ENCODE measurements around the gene EIF5AL1.
A peak's percentile ranks its signal among the peaks of the same experiment; 100 is the strongest.
"Not testable (repeated sequence)": the region's sequence is repeated elsewhere in the genome, so short reads cannot be mapped to it uniquely, and the experiment has no call there.

EIF5AL1 gene

DNA sequence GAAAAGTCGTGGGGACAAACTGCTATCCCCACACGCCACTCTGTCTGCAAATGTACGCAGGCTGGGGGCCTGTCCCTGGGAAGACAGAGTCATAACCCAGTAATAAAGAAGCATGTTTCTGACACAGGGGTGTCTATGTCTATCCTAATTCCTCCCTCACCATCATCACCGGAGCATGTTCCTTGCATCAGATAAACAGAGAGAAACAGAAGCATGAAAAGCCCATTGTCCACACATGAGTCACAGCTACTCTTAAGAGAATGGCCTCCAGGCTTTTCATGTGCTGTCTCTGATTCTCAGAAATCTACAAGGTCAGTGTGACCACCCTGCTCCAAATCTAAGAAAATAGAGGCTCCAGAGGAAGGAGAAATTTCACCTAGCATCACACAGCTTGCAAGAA, 4.1 kb upstream of the EIF5AL1 start:
- intact Hi-C loops (cut with DNase I), result not testable (repeated sequence)

DNA sequence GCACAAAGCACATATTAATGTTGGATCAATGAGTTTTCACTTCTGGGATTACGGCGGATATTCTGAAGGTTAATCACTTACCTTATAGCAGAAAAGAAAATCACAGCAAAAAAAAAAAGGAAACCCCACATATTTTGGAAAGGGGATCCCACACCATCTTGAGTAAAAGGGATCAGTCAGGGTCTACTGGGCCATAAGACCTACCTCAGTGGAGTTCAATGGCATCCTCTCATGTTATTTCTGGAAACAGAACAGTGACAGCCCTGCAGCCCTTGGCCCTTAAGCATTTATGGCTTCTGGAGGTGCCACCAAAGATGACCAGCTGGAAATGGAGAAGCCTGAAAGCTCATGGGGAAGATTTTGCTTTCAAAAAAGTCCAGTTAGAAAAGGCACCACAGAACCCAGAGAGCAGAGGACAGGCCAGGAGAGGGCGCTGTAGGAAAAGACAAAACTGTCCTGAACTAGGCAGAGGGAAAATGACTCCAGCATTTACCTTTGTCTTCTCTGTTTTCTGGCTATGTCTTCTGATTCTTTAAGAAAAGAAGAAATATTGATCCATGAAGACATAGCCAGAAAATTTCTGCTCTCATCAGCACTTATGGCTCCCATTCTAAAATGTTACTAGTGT, 2.9 kb upstream of the EIF5AL1 start:
- intact Hi-C loops (cut with DNase I); DNase-seq: not testable (repeated sequence)

More for the DNA sequence above, 4.1 kb upstream of the EIF5AL1 start:
- DNase-seq, result not testable (repeated sequence)

DNA sequence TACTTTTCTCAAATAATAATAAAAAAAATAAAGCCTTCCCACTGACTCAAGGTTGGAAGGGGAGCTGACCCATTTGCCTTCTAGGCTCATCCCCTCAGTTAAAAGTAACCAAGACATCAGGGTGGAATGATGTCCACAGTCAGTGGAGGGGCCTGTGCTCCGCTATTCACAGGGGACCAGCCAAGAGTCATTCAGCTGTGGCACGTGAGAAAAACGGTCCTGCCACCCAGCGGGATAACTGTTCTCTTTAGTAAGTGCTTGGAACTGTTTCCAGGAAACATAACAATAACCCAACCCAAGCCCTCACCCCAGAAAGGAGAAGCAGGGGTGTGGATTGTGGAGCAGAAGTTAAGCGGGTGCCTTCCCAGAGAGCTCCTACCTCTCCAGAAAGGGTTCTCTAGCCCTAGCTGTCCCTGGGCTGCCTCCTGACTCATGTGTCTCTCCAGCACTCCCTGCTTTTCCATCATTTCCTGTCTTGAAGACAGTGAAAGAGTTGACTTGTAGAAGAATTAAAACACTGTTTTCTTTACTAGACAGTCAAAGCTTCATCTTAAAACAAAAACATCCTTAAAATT, 2.3 kb upstream of the EIF5AL1 start:
- peak in 1 of 10 donors; percentile 24 for DNase-seq
- intact Hi-C loops (cut with DNase I), result not testable (repeated sequence)

DNA sequence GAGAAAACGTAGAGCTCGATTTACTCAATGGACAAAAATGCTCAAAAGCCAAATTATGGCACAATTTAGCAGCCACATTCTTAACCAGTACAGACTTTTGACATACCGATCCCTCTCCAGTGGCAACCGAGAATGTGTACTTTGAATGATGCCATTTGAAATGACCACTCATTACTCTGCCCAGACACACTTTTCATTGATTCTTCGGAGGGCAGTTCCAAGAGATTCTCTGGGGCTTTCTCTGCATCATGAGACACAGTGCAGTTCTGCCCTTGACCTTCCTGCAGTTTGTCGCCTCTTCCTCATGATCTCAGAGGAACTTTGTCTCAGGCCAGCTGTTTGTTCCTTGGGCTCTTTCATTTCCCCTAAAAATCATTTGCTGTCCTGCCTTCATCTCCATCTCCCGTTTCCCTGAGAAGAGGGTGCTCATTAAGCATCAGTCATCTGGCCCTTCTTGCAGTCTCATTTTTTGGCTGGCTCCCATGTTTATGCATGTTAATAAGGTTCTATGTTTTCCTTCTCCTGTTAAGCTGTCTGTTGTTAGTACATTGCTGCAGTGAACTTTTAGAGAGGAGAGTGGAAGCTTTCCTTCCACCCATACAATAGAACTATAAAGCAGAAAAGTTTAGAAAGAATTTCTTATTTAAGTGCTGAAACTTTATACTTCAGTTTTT, 4.3 kb downstream of the EIF5AL1 start:
- DNase-seq; intact Hi-C loops (cut with DNase I): not testable (repeated sequence)

DNA sequence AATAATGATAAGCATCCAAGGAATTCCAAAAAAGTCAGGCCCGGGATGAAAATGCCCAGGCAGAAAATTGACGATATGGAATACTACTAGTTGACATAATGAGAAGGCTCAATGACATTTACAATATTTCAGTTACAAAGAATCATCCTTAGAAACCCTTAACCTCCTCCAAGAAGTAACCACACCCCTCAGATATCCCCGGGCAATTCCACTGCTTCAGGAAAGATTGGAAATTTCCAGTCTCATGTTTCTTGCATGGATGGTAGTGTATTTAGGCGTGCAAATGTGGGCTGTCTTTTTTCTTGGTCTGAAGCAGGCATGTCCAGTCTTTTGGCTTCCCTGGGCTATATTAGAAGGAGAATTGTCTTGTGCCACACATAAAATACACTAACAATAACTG, 5.2 kb downstream of the EIF5AL1 start:
- intact Hi-C loops (cut with DNase I); DNase-seq: not testable (repeated sequence)

DNA sequence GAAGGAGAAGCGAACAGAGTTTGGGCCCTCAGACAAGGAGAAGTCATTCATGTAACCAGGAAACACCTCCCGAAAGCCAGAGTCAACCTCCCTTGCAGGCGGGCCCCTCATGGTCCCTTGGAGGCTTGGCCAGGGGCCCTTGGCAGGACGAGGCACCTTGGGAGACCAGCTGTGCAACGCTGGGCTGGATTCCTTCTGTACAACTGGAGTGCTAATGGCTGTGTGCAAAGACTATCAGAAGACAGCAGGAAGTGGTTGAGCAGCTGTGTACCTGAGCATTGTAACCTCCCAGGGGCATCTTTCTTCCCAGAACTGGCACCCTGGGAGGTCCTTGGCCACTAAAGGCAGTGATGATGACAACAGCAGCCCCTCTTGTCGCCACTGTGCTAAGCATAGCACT, 9.4 kb downstream of the EIF5AL1 start:
- intact Hi-C loops (cut with DNase I), result not testable (repeated sequence)
- peak in 1 of 10 donors; percentile 50 for DNase-seq

DNA sequence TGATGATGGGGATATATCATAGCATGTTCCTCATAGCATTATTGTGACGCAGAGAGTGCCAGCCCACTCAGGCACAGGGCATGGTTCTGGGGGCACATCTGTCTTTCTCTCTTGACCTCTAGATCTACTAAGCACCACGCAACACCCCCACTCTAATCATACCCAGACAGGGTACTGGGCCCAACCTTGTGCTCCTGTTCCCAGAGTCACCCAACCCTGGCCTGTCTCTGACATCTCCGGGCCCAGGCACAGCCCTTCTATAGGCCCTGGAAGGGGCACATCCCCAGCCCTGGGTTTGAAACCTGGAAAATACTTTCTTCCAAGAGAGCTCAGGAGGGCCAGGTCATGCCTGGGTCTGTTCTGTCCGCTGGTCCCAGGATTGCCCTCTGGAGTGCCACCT, 10.1 kb downstream of the EIF5AL1 start:
- intact Hi-C loops (cut with DNase I), result not testable (repeated sequence)
- peak in 1 of 10 donors; percentile 53 for DNase-seq

DNA sequence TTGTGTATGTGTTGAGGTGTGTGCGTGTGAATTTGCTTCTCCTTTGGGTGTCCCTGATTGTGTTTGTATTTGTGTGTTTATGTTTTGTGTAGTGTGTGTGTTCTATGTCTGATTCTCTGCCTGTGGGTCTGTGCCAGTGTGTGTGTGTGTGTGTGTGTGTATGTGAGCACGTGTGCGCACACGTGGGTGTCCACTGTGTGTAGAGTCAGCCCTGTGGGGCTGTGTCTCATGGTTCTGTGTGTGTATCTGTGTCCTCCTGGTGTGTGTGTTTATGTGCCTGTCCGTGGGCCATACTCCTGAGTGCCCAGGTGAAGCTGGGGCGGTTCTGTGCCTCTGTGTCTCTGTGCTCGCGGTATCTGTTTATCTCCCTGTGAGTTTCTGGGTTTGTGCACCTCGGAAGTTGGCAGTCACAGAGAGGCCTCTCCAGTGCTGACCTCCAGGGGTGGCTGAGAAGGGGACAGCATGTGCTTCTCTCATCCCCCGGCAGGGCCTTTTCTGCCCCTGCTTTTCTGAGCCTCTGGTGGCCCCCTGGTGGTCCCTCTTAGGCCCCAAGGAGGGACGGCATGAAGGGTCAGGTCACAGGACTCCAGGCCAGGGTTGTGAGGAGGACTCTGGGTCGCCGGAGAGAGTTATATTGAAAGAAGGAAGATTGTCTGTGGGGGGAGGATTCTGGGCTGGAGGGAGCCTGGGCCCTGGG, 11.0 kb downstream of the EIF5AL1 start:
- intact Hi-C loops (cut with DNase I), result not testable (repeated sequence)
- DNase-seq, result peak in 1 of 10 donors; percentile 63

DNA sequence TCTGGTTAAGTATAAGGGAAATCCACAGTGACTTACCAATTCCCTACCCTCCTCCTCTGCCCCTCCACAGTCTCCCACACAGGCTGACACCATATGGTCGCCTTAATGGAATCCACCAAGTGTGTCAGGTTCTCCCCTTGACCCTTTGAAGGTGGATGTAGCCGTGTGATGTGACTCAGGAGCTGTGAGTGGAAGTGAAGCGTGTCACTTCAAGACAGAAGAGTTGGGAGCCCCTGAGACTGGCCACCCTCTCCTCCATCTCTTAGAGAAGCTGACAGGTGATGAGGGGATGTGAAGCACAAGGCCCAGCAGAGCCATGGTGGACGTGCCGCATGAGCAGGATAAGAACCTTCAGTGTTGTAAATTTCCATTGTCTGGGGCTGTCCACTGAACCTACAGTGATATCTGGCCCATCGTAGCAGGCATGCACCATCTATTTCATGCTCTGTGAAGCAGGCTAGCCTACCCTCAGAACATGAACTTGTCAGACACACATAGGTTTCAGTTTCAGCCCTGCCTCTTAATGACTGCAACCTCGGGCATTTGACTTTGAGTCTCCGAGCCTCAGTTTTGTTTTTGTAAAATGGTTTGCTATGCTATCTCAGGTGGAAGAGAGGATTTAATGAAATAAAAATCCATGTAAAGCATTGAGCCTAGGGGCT, 12.8 kb downstream of the EIF5AL1 start:
- intact Hi-C loops (cut with DNase I), result not testable (repeated sequence)
- peak in 1 of 10 donors; percentile 27 for DNase-seq

DNA sequence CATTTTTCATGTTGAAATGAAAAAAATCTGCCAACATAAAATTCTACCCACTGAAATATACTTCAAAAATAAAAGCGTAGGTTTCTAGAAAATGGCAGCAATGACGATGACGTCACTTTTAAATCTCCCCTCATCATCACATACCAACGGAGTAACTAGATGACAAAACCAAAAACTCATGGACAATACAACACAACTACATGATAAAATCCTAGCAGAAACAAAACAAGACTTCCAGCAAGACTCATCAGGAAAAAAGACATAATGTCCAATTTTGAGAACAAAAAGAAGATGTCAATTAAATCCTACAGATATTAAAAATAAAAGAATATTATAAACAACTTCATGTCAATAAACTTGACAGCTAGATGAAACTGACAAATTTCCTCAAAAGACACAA, 15.9 kb downstream of the EIF5AL1 start:
- DNase-seq; intact Hi-C loops (cut with DNase I): not testable (repeated sequence)

DNA sequence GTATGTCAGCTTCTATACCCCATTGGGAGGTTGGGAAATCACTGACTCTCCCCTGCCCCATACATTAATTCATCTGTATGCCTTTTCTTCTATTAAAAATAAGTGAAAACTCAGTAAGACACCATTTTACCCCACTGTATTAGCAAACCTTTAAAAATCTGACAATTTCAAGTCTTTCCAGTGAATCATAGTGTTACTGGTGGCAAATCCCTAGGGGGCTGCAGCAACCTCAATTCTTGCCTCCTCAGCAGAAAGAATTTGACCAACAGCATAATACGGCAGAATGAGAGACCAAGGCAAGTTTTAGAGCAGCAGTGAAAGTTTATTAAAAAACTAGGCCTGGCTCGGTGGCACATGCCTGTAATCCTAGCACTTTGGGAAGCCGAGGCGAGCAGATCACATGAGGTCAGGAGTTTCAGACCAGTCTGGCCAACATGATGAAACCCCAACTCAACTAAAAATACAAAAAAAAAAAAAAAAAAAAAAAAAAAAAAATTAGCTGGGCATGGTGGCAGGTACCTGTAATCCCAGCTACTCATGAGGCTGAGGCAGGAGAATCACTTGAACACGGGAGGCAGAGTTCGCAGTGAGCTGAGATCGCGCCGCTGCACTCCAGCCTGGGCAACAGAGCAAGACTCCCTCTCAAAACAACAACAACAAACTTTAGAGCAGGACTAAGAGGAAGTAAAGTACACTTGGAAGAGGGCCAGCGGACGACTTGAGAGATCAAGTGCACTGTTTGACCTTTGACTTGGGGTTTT, 21.0 kb downstream of the EIF5AL1 start:
- DNase-seq; intact Hi-C loops (cut with DNase I): not testable (repeated sequence)

DNA sequence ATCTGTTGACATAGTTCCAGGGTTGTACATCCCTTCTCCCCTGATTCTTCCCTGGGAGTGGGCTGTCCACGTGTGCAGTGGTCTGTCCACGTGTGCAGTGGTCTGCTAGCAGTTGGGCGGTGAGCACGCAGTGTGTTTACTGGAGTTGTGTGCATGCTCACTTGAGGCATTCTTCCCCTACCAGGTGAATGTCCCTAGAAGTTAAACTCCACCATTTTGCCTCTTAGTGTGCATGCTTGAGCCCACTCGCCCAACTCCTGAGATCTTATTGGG, 21.5 kb downstream of the EIF5AL1 start:
- DNase-seq; intact Hi-C loops (cut with DNase I): not testable (repeated sequence)

DNA sequence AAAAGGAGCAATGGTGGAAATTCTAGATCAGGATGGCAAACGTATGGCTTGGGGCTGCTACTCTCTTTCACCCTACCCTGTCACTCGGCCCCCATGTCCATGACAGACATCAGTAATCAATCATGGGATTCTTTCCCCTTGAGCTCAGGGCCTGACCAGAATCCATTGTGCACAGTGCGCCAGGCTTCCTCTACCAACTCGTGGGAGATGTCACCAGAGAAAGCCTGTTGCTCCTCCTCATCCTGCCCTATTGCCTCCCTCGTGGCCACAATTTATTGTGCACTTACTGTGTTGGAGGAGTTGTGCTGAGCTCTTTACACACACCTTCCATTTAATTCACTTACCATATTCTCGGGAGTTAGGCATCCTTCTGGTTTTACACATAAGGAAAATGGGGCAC, 26.0 kb downstream of the EIF5AL1 start:
- intact Hi-C loops (cut with DNase I), result not testable (repeated sequence)
- DNase-seq, result peak in 1 of 10 donors; percentile 75

DNA sequence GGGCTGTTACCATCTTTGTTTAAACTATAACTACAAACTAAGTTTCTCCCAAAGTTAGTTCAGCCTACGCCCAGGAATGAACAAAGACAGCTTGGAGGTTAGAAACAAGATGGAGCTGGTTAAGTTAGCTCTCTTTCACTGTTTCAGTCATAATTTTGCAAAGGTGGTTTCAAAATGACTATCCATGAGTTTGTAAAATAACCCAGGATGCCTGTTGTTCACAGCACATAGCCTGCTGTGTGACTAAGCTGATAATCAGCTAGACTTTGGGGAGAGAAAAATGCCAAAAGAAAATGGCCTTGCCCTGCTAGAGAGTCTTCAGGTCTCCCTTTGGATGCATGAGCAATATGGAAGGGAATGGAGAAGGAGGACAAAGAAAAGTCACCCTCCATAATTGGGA, 28.6 kb downstream of the EIF5AL1 start:
- DNase-seq; intact Hi-C loops (cut with DNase I): not testable (repeated sequence)

DNA sequence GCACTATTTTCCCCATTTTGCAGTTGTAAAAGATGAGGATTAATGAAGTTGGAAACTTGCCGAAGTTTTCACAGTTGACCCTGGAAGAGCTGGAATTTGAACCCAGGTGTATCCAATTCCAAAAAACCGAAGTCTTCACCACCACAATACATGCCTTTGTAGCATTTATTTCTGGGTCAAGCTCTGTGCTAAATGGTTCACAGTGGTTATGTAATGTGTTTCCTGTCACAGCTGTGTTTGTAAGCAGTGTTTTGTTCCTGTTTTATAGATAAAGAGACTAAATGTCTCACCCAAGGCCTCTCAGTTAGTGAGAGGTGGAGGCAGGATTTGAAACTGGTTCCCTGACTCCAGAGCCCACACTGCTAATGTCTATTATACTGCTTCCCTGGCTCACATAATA, 30.3 kb downstream of the EIF5AL1 start:
- no peak for DNase-seq
- intact Hi-C loops (cut with DNase I), result no loop called here

DNA sequence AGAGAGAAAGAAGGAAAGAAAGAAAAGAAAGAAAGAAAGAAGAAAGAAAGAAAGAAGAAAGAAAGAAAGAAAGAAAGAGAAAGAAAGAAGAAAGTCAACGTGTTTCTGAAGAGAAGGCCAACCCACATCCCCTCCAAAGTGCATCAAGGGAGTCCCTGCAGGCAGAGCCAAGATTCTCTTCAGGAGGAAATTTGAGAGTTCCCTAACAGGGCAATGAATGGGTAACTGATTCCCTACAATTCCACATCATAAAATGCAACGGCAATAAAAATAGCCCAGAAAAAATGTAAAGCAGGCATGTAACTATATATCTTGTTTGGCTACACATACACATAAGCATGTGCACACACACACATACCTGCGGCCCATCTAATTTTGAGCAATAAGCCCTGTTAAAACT, 32.1 kb downstream of the EIF5AL1 start:
- intact Hi-C loops (cut with DNase I); DNase-seq: not testable (repeated sequence)

DNA sequence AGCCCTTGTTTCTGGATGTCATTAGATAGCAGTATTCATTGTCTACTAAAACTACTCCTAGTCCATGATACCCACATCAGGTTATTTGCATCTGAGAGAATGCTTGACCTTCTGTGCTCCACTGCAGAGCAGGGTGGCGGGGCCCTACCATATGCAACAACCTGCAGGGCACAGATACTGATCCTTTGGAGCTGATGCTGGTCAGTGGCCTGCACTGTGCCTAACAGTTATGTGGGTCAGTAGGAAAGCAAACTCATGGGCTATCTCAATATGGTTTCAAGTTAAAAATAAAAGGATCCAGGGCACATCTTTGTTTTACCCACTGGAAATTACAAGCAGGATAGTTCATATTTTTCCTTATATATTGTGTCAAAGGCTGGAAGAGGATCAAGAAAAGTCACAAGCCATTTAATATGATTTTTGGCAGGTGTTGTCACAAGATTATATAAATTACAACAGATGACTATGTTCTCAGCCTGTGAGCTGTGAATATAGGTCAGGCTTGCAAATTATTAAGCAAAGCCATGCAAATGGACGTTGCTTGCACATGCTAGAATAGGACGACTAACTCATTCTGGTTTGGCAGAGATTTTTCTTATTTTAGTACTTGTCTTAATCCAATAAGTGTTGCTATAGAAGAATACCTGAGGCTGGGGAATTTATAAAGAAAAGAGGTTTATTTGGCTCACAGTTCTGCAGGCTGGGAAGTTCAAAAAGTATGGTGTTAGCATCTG, 32.8 kb downstream of the EIF5AL1 start:
- DNase-seq; intact Hi-C loops (cut with DNase I): not testable (repeated sequence)

DNA sequence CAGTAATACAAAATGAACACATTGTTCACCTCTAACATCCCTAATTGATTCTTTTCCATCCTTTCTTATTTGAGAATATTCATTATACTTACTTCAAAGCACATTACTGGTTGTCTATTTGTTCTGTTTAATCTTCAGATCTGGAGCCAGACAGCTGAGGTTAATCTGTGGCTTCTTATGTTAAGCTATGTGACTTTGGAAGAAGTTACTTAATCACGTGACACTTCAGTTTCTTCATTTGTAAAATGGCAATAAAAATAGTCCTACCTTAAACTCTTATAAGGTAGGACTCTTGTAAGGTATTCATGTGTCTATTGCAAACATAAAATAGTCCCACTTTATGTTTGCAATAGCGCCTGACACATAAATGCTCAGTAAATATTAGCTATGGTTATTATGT, 34.8 kb downstream of the EIF5AL1 start:
- intact Hi-C loops (cut with DNase I); DNase-seq: not testable (repeated sequence)

DNA sequence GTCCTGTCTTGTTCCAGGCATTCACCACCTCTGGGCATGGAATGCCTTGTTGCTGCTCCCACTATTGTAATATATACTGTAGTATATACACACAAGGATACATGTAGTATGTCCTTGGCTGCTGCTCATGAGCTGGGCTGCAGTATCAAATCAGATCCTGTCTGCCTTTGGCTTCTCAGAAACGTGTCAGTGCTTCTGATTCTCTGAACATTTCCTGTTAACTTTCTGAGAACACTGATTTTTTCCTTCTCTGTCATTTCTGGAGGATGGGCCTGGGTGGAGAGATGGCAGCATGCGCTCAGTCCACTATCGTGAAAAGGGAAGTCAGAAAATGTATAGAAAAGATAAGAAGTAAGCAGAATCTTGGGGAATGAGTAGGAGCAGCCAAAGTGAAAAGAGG, 35.6 kb downstream of the EIF5AL1 start:
- no peak for DNase-seq
- intact Hi-C loops (cut with DNase I), result no loop called here
